ENCODE data around the gene NUP205. TPM values are rescaled to one million over a fixed set of nuclear protein-coding genes. Genes with fewer than 3 reads are reported as not detected.

The NUP205 gene
- total and polyA plus RNA-seq, 2 of the 13 experiments (the other 11 are each of a cell fraction or from before 2014, with no cell fraction given), result 46.2 to 87.2 TPM

DNA sequence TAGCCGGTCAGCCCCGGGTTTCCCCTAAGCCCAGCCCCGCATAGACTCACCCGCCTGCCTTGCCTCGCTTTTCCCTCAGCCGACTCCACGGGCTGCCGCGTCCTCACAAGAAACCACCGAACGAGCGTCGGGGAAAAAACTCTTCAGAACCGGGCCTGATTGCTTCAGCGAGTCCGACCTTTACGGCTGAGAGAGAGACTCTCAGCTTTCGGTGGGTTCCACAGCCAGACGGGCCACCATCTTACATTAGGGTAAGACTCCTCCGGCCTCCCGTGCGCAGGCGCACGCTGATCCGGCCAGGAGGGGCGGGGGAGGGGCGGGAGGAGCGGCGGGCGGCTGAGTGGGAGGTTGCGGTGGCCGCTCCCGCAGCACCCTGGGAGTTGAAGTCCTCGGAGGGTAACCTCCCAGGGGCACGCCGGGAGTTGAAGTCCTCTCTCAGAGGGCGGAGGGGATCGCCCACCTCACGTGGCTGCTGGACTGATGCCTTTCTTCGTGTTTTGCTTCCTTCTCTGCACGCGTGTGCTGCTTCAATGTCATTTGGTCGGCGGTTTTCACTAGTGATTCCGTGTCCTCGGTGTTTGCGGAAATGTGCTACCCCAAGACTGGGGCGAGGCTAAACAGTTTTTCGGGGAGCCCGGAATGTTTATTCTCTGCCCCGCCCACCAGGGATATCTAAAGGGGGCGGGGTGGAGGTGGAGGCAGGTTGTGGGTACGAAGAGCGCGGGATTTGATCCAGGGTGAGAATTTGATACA lies 47.7 kb upstream of the NUP205 start, which contains the start of gene CNOT4 (continued):
- TF ChIP-seq NFAT5 (CRISPR knock-in tag; IDR thresholded peaks at IDR 0.05) (no peak), POLR2G (IDR thresholded peaks at IDR 0.05; ENCODE audit: low read depth, low read length) (peak; percentile 82), PAXIP1 (CRISPR knock-in tag; conservative IDR thresholded peaks at IDR 0.05) (no peak; the same call in 1 of the 2 replicates), ETV6 (CRISPR knock-in tag; conservative IDR thresholded peaks at IDR 0.05) (peak; percentile 18; the same call in 1 of the 2 replicates), NCOA5 (CRISPR knock-in tag; IDR thresholded peaks at IDR 0.05) (no peak), HNRNPH1 (optimal IDR thresholded peaks at IDR 0.05; ENCODE audit: low read depth, low read length) (no peak), ZNF883 (CRISPR knock-in tag; IDR thresholded peaks at IDR 0.05; ENCODE audit: not compliant biosample characterization) (no peak), ZBTB7A (CRISPR knock-in tag; IDR thresholded peaks at IDR 0.05) (no peak), HOXA9 (CRISPR knock-in tag; IDR thresholded peaks at IDR 0.05; ENCODE audit: borderline replicate concordance) (no peak), HIC2 (CRISPR knock-in tag; IDR thresholded peaks at IDR 0.05; ENCODE audit: low read depth) (no peak), ATRX (CRISPR knock-in tag; IDR thresholded peaks at IDR 0.05; ENCODE audit: borderline replicate concordance) (no peak), ZSCAN25 (CRISPR knock-in tag; IDR thresholded peaks at IDR 0.05) (no peak)
- TF ChIP-seq, protein P1, sequence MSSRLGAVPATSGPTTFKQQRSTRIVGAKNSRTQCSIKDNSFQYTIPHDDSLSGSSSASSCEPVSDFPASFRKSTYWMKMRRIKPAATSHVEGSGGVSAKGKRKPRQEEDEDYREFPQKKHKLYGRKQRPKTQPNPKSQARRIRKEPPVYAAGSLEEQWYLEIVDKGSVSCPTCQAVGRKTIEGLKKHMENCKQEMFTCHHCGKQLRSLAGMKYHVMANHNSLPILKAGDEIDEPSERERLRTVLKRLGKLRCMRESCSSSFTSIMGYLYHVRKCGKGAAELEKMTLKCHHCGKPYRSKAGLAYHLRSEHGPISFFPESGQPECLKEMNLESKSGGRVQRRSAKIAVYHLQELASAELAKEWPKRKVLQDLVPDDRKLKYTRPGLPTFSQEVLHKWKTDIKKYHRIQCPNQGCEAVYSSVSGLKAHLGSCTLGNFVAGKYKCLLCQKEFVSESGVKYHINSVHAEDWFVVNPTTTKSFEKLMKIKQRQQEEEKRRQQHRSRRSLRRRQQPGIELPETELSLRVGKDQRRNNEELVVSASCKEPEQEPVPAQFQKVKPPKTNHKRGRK (CRISPR knock-in tag; IDR thresholded peaks at IDR 0.05), result no peak
- TF ChIP-seq, protein P2, sequence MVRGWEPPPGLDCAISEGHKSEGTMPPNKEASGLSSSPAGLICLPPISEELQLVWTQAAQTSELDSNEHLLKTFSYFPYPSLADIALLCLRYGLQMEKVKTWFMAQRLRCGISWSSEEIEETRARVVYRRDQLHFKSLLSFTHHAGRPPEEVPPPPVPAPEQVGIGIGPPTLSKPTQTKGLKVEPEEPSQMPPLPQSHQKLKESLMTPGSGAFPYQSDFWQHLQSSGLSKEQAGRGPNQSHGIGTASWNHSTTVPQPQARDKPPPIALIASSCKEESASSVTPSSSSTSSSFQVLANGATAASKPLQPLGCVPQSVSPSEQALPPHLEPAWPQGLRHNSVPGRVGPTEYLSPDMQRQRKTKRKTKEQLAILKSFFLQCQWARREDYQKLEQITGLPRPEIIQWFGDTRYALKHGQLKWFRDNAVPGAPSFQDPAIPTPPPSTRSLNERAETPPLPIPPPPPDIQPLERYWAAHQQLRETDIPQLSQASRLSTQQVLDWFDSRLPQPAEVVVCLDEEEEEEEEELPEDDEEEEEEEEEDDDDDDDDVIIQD (CRISPR knock-in tag; IDR thresholded peaks at IDR 0.05; ENCODE audit: low read depth), result 0 out of 2 replicates have a peak, but pooled peaks have one; percentile 15

All from HepG2 (cell line).